GM12878 (cell line): ENCODE measurements around the gene REPIN1. TPM values are rescaled to one million over a fixed set of nuclear protein-coding genes. Genes with fewer than 3 reads are reported as not detected.

Source experiments
- DPF2 ChIP-seq: fragments of 450-650 bp; IDR thresholded peaks from 2 replicates; pipeline ENCODE4 v1.6.1; 2017; ENCODE audit warnings: mild to moderate bottlenecking
- EP300 ChIP-seq, 2 experiments: fragments of 150-350 bp in 1 of 2; IDR thresholded peaks; 2 replicates each; pipeline ENCODE4 v1.6.1; 2011 to 2012; ENCODE audit warnings: low read depth in 2 of 2, low read length in 2 of 2, borderline replicate concordance in 1 of 2, improper control_type of control experiment in 1 of 2, inconsistent platforms in 1 of 2; ENCODE audit not compliant: control insufficient read depth in 1 of 2
- FOXM1 ChIP-seq: IDR thresholded peaks from 2 replicates; pipeline ENCODE4 v1.6.1; 2012; ENCODE audit warnings: low read depth, mild to moderate bottlenecking, inconsistent platforms, low read length, moderate library complexity
- GABPA ChIP-seq: IDR thresholded peaks from 2 replicates; pipeline ENCODE4 v1.6.1; 2014; ENCODE audit warnings: antibody characterized with exemption, low read depth, mild to moderate bottlenecking, inconsistent platforms
- HDGF ChIP-seq: fragments of 450-650 bp; IDR thresholded peaks from 2 replicates; pipeline ENCODE4 v1.6.1; 2016; ENCODE audit warnings: antibody characterized with exemption
- JUNB ChIP-seq: IDR thresholded peaks from 2 replicates; pipeline ENCODE4 v1.6.1; 2016; ENCODE audit warnings: antibody characterized with exemption, mild to moderate bottlenecking
- KAT2A ChIP-seq: conservative IDR thresholded peaks from 2 replicates; pipeline ENCODE4 v1.6.1; 2011; ENCODE audit warnings: low read depth, low read length; ENCODE audit not compliant: control insufficient read depth
- KDM1A ChIP-seq: fragments of 200-600 bp; sonication (generic); IDR thresholded peaks from 2 replicates; pipeline ENCODE4 v1.6.1; 2016; ENCODE audit warnings: borderline replicate concordance
- MEF2A ChIP-seq: IDR thresholded peaks from 2 replicates; pipeline ENCODE4 v1.6.1; 2011; ENCODE audit warnings: low read depth, mild to moderate bottlenecking, low read length, moderate library complexity; ENCODE audit not compliant: insufficient read depth
- MEF2B ChIP-seq: fragments of 450-650 bp; IDR thresholded peaks from 2 replicates; pipeline ENCODE4 v1.6.1; 2018; ENCODE audit warnings: mild to moderate bottlenecking, moderate library complexity; ENCODE audit not compliant: partially characterized antibody, poor library complexity, severe bottlenecking
- PAX5 ChIP-seq: IDR thresholded peaks from 2 replicates; pipeline ENCODE4 v1.6.1; 2011; ENCODE audit warnings: low read depth, low read length, borderline replicate concordance
- PAX8 ChIP-seq: fragments of 450-650 bp; IDR thresholded peaks from 2 replicates; pipeline ENCODE4 v1.6.1; 2017; ENCODE audit warnings: mild to moderate bottlenecking, moderate library complexity
- RUNX3 ChIP-seq: IDR thresholded peaks from 2 replicates; pipeline ENCODE4 v1.6.1; 2012; ENCODE audit warnings: low read length, inconsistent platforms
- SKIL ChIP-seq: fragments of 450-650 bp; IDR thresholded peaks from 2 replicates; pipeline ENCODE4 v1.6.1; 2017; ENCODE audit warnings: mild to moderate bottlenecking, low read depth, inconsistent platforms; ENCODE audit not compliant: poor library complexity, severe bottlenecking
- SMAD5 ChIP-seq: IDR thresholded peaks from 2 replicates; pipeline ENCODE4 v1.6.1; 2016; ENCODE audit warnings: antibody characterized with exemption, low read depth
- SMARCA5 ChIP-seq: fragments of 450-650 bp; IDR thresholded peaks from 2 replicates; pipeline ENCODE4 v1.6.1; 2017; ENCODE audit warnings: mild to moderate bottlenecking
- SP1 ChIP-seq: IDR thresholded peaks from one replicate; pipeline ENCODE4 v1.6.1; 2011; ENCODE audit warnings: low read depth, low read length
- SREBF1 ChIP-seq: IDR thresholded peaks from 2 replicates; pipeline ENCODE4 v1.6.1; 2012; ENCODE audit warnings: mild to moderate bottlenecking, low read length
- SRF ChIP-seq, 2 experiments: IDR thresholded peaks; 2 replicates each; pipeline ENCODE4 v1.6.1; 2011; ENCODE audit warnings: low read depth in 2 of 2, low read length in 2 of 2, mild to moderate bottlenecking in 1 of 2, moderate library complexity in 1 of 2
- SUZ12 ChIP-seq: fragments of 200-600 bp; sonication (generic); IDR thresholded peaks from one replicate; pipeline ENCODE4 v1.6.1; 2018; ENCODE audit warnings: antibody characterized with exemption, mild to moderate bottlenecking; ENCODE audit not compliant: unreplicated experiment
- WRNIP1 ChIP-seq: IDR thresholded peaks from 2 replicates; pipeline ENCODE4 v1.6.1; 2011; ENCODE audit warnings: low read depth, low read length, improper control_type of control experiment, borderline replicate concordance
- ZBED1 ChIP-seq: IDR thresholded peaks from 2 replicates; pipeline ENCODE4 v1.6.1; 2016; ENCODE audit warnings: borderline replicate concordance
- ZNF384 ChIP-seq: IDR thresholded peaks from 2 replicates; pipeline ENCODE4 v1.6.1; 2012; ENCODE audit warnings: low read depth, mild to moderate bottlenecking, low read length, improper control_type of control experiment, borderline replicate concordance
- ZNF622 ChIP-seq: fragments of 450-650 bp; IDR thresholded peaks from 2 replicates; pipeline ENCODE4 v1.6.1; 2017; ENCODE audit warnings: mild to moderate bottlenecking, inconsistent platforms
- polyA plus RNA-seq, 11 experiments: library from polyadenylated mRNA; depleted of rRNA in 4 of 11; unstranded in 6 of 11; stranded (reverse) in 5 of 11; fragments of >200 nt; fragmentation: Nextera tagmentation in 4 of 11; fragmentation: Illumina TruSeq in 1 of 11; extraction: Ambion mirVana in 4 of 11; extraction: Trizol in 1 of 11; gene quantifications; 1 replicate in 1 of 11; 2 replicates in 10 of 11; pipeline versions ENCODE4 v1.2.1 to v1.2.3, GENCODE V29; 2011 to 2016; ENCODE audit warnings: inconsistent platforms in 2 of 11, missing spikeins in 2 of 11, low read depth in 1 of 11
- total RNA-seq, 4 experiments: library from RNA; depleted of rRNA in 3 of 4; stranded (reverse); fragments of >200 nt in 3 of 4; fragmentation: Illumina TruSeq in 1 of 4; extraction: Trizol in 1 of 4; gene quantifications; 2 replicates each; pipeline versions ENCODE4 v1.2.1 to v1.2.3, GENCODE V29; 2013 to 2021
- TF ChIP-seq, protein P1 (sequence below): fragments of 450-650 bp; formaldehyde crosslinking; IDR thresholded peaks from 2 replicates; pipeline ENCODE4 v1.4.0; 2022; ENCODE audit warnings: mild to moderate bottlenecking, moderate library complexity
- TF ChIP-seq, protein P2 (sequence below): IDR thresholded peaks from 2 replicates; pipeline ENCODE4 v1.6.1; 2012; ENCODE audit warnings: low read length, inconsistent platforms

Gene REPIN1
- total and polyA plus RNA-seq, 10 of the 15 experiments (the other 5 are each of a cell fraction or from before 2014, with no cell fraction given), result 5.1 to 172 (median 76.9) TPM

DNA sequence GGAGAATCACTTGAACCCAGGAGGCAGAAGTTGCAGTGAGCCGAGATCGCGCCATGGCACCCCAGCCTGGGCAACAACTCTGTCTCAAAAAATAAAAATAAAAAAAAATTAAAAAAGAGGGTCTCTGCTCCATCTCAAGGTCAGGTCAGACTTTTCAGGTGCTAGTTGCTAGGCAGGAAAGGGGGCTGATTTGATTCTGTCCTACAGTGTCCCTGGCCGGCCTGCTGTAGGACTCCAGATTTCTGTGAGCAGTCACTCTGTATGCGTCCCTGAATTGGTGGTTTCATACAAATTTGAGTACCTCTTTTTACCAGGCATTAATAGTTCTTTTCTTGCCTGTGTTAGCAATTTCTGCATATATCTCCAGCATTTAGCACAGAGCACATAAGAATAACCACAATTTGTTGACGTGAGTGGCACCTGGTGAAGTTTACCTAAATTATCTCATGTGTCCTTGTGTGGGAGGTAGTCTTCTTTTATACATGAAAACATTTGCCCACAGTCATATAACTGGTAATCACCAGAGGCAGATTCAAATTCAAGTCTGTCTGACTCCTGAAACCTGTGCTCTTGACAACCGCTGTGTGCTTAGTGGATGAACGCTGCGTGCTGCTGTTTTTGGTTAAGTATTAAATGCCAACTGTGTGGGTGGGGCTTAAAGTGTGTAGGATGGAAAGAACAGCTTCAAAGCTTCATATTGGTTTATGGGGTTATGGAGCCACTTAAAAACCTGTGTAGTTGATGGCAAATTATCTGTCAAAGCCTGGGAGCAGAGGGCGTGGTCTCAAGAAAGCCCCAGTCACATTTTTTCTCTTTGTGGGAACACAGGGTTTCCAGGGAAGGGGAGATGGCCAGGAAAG, 7.3 kb downstream of the REPIN1 start (continued):
- TF ChIP-seq SREBF1 (no peak), ZNF622 (no peak), KDM1A (no peak), PAX5 (no peak), SRF (IDR thresholded peaks at IDR 0.05; ENCODE audit: low read depth in 2 of 2, low read length in 2 of 2) (no peak), SKIL (peak; percentile 53), WRNIP1 (no peak), RUNX3 (peak; percentile 73), SMARCA5 (peak; percentile 89), SMAD5 (no peak), MEF2A (no peak), PAX8 (no peak), EP300 (IDR thresholded peaks at IDR 0.05; ENCODE audit: borderline replicate concordance in 1 of 2, control insufficient read depth in 1 of 2, low read depth in 2 of 2, low read length in 2 of 2) (peak in 1 of 2 experiments; percentile 50; a peak in 1 of 4 replicates), SUZ12 (no peak), SP1 (no peak), DPF2 (no peak; the same call in 1 of the 2 replicates), JUNB (no peak), KAT2A (no peak), ZBED1 (no peak), FOXM1 (no peak), MEF2B (peak; percentile 64), GABPA (no peak), ZNF384 (no peak), HDGF (no peak; the same call in 1 of the 2 replicates)
- TF ChIP-seq, protein P1, sequence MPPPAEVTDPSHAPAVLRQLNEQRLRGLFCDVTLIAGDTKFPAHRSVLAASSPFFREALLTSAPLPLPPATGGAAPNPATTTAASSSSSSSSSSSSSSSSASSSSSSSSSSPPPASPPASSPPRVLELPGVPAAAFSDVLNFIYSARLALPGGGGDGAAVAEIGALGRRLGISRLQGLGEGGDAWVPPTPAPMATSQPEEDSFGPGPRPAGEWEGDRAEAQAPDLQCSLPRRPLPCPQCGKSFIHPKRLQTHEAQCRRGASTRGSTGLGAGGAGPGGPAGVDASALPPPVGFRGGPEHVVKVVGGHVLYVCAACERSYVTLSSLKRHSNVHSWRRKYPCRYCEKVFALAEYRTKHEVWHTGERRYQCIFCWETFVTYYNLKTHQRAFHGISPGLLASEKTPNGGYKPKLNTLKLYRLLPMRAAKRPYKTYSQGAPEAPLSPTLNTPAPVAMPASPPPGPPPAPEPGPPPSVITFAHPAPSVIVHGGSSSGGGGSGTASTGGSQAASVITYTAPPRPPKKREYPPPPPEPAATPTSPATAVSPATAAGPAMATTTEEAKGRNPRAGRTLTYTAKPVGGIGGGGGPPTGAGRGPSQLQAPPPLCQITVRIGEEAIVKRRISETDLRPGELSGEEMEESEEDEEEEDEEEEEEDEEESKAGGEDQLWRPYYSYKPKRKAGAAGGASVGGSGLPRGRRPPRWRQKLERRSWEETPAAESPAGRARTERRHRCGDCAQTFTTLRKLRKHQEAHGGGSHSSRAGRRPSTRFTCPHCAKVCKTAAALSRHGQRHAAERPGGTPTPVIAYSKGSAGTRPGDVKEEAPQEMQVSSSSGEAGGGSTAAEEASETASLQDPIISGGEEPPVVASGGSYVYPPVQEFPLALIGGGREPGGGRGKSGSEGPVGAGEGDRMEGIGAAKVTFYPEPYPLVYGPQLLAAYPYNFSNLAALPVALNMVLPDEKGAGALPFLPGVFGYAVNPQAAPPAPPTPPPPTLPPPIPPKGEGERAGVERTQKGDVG (CRISPR knock-in tag), result no peak
- TF ChIP-seq, protein P2, sequence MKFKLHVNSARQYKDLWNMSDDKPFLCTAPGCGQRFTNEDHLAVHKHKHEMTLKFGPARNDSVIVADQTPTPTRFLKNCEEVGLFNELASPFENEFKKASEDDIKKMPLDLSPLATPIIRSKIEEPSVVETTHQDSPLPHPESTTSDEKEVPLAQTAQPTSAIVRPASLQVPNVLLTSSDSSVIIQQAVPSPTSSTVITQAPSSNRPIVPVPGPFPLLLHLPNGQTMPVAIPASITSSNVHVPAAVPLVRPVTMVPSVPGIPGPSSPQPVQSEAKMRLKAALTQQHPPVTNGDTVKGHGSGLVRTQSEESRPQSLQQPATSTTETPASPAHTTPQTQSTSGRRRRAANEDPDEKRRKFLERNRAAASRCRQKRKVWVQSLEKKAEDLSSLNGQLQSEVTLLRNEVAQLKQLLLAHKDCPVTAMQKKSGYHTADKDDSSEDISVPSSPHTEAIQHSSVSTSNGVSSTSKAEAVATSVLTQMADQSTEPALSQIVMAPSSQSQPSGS, result peak; percentile 35; the same call in 1 of the 2 replicates
